HG02943 (cell line): Measurements from ENCODE around the gene WFDC6.
"Not testable (repeated sequence)": the region's sequence is repeated elsewhere in the genome, so short reads cannot be mapped to it uniquely, and the experiment has no call there.

Experiments
- ATAC-seq: cut with Tn5 transposase; IDR thresholded peaks from one replicate; pipeline ENCODE4 v1.9.1; 2021; ENCODE audit warnings: mild to moderate bottlenecking, low read depth, moderate library complexity; ENCODE audit not compliant: unreplicated experiment

Gene WFDC6

DNA sequence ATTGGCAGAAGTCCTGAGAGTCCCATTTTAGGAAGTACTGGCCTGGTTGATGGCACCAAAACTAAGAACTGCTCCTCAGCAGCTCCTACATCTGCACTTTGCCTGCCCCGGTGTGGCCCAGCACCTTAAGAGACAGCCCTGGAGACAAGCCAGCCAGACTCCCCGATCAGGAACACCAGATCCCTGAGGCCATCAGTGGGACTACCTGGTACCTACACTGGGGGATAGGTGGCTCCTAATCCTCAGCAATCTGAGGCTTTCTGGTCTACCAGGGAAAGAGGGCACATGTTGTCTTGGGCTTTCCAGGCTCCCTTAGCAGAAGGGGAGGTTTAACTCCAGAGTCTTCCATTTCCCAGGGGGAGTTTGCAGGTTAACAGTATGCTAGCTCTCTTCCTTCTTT lies at the start of gene WFDC6:
TSS of gene WFDC6 (minus strand) at position 101 of the 400 bp plus-strand sequence. CDS start at position 26, 75 bp downstream.
- no peak for ATAC-seq

DNA sequence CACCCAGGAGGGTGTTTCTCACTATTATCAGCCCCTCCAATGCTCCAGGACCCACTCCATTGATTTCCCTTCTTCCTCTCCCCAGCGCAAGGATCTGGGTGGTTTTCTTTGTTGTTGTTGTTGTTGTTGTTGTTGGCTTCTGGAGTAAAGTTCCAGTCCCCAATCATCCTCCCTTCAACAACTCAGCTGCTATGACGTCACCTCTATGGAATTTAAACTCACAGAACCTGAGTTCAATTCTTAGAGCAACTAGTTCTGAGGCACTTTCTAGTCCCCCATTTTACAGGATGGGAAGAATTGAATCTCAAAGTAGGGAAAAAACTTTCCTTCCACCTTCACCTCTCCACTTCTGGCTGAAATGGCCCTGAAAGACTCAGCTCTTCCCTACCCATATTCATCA lies 49.5 kb upstream of the WFDC6 start:
- no peak for ATAC-seq

DNA sequence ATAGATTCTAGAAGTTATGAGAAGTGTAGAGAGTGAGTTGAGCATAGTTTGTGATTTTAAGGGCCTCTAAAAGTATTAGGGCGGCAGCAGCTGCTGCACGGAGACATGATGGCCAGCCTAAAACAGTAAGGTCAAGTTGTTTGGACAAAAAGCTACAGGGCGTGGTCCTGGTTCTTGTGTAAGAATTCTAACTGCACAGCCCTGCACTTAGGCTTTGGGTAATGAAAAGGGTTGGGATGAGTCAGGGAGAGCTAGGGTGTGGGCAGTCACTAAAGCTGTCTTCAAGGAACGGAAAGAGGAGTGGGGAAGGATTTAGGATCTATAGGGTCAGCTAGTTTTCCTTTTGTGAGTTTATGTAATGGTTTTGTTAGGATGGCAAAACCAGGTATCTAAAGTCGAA lies 46.7 kb upstream of the WFDC6 start:
- ATAC-seq, result not testable (repeated sequence)

DNA sequence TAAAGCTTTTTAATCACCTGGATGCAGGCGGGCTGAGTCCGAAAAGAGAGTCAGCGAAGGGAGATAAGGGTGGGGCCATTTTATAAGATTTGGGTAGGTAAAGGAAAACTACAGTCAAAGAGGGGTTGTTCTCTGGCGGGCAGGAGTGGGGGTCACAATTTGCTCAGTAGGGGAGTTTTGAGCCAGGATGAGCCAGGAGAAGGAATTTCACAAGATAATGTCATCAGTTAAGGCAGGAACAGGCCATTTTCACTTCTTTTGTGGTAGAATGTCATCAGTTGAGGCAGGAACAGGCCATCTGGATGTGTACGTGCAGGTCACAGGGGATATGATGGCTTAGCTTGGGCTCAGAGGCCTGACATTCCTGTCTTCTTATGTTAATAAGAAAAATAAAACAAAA lies 45.0 kb upstream of the WFDC6 start:
- not testable (repeated sequence) for ATAC-seq

DNA sequence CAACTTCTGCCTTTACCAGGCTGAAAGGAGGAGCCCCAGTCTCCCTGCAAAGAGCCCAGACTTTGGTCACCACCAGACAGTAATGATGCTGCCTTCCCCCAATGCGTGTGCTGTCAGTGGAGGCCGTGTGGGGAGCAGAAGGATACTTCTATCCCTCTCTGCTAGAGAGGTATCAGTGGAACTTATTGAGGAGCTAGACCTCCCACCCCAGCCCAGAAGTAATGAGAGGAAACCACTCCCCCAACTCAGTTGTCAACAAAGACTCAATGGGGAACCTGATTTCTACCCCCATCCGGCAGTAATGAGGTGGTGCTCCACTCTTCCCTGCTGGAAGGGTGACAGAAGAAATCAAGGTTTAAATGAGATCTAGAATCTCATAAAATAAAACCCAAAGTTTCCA lies 44.2 kb upstream of the WFDC6 start:
- no peak for ATAC-seq

DNA sequence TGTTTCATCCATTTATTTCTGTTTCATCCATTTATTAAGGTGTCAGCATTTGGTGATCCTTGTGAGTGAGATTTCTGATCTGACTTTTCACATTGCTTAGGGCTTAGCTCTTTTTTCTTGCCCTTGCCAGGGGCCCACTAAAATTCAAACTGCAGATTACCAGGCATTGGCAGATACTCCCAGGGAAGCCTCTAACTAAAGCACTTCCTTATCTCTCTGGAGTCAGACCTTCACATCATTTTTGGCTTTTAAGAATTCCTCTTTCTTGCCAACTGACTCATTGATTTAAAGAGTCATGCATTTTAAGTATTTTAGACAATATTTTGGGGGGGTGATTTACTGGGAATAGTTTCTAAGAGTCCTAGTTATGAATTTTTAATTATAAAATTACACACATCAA lies 42.4 kb upstream of the WFDC6 start:
- no peak for ATAC-seq

DNA sequence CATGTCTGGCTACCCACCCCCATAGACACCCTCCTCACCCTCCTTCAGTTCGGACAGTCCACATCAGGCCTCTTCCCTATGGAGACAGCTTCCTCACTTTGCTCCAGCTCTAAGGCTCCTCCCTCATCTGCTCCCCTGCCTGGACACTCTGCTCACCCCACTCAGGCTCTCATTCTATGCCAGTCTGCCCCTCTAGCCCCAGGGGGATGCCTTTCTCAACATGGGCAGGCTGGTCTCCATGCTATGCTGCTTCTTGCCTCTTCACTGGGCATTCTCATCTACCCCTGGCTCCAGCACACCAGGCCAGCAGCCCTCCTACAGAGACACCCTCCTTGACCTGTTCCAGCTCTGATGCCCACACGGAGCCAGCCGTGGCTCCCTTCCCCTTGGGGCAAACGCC lies 39.9 kb upstream of the WFDC6 start, which contains the start of gene WFDC8:
TSS of gene WFDC8 (minus strand) at position 101 of the 400 bp plus-strand sequence. CDS start at position 64, 37 bp downstream.
- no peak for ATAC-seq

DNA sequence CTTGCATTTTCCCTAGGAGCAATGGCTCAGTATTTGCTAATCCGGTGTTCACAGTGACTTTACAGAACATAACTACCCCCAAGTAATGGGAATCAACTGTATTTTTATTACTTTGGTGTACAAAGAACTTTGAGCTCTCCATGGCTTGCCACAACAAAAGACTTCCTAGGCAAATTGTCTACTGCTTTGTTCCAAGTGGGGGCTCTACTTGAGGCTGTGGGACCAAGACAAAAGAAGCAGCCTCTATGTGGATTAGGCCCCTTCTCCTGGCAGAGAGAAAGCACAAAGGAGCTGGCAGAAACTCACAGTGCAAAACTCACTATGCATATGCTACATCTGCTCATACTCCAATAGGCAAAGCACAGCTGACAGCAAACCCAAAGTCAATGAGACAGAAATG lies 38.9 kb upstream of the WFDC6 start:
- ATAC-seq, result no peak

DNA sequence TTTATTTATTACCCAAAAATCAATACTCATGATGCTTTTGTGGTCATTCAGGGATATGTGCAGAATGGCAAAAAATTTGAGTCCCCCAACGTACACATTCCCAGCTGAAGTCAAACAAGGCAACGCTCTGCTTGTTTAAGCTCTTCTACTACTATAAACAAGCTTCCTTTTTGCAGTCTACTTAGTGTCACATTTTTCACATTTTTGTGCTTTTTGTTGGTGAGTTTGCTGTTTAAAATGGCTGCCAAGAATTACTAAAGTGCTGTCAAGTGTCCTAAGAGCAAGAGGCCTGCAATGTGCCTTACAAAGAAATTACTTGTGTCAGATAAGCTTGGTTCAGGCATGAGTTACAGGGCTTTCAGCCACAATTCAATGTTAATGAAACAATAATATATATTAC lies 37.7 kb upstream of the WFDC6 start:
- ATAC-seq, result no peak

DNA sequence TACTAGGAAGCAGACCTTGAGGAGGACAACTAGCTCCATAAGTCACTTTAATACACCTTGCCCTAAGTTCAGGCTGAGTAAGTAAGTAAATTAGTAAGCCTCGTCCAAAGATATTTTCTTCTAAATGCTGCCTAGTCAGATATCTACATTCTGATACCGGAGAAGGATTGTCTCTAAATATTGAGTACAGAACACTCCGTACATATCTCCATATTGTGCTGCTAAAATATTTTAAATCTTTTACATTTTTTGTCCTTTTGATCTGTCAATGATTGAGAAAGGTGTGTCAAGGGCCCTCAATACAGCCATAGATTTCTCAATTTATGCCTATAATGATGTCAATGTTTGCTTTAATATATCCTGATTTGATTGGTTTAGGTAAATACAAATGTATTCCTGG lies 36.6 kb upstream of the WFDC6 start:
- no peak for ATAC-seq

DNA sequence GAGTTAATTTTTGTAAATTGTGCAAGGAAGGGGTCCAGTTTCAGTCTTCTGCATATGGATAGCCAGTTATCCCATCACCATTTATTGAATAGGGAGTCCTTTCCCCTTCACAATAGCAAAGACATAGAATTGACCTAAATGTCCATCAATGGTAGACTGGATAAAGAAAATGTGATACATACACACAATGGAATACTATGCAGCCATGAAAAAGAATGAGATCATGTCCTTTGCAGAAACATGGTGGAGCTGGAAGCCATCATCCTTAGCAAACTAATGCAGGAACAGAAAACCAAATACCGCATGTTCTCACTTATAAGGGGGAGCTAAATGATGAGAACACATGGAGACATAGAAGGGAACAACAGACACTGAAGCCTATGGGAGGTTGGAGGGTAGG lies 30.4 kb upstream of the WFDC6 start:
- not testable (repeated sequence) for ATAC-seq

DNA sequence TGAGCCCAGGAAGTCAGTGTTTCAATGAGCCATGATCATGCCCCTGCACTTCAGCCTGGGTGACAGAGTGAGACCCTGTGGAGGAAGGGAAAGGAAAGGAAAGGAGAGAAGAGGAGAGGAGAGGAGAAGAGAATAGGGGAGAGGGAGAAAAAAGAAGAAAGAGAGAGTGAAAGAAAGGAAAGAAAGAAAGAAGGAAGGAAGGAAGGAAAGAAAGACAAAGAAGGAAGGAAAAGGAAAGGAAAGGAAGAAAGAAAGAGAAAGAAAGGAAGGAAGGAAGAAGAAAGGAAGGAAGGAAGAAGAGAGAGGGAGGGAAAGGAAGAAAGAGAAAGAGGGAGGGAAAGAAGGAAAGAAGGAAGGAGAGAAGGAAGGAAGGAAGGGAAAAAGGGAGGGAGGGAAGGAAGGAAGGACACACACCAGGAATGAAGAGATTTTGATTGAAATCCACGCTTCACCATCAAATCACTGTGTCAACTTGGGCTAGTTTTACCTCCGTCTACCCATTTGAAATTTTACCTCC lies 25.5 kb upstream of the WFDC6 start:
- ATAC-seq, result no peak

DNA sequence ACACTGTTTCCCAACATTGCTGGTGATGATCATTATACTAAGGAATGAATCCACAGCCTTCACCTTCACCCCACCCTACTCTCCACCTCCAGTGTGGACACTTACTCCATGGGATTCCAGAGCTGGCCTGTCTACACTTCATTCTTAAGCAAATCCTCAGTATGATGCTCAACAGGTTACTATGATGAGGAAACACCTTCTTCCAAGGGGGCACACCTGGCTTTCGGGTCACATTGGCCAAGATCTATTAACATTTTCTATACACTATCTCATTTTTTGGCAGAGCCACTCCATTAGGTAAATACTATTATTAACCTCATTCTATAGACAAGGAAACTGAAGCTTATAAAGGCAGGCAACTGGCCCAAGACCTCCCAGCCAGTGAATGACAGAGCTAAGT lies 15.9 kb upstream of the WFDC6 start:
- no peak for ATAC-seq

DNA sequence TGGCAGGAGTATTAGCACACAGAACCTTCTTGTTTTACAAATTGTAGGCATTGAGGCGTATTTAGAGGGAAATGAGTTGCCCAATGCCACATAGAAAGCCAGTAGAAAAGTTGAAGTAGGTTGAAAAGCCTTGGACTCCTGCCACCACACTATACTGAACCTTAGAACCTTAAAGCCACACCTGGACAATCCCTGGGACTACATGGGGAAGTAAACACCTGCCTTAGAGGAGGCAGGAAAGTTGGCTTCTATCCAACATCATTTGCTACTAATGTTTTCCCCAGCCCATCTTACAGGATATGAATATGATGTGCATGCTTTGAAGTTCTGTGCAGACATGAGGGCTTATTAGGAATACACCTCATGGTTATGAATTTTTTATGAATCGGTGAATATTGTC lies 13.2 kb upstream of the WFDC6 start:
- no peak for ATAC-seq

DNA sequence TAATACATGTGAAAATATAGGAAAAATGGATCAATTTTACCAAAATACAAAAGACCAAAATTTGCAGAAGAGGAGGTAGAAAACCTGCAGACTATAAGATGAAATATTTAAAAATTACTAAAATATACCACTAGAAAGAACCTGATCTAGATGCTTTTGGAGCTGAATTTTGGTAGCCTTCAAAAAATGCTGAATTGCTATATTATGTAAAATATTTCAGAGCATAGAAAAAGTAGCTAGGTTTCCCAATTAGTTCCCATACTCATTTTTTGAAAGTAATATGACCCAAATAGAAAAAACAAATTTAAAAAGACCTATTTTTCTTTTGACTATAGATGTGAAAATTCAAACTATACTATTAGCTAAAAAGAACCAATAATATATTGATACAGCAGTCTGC lies 11.5 kb upstream of the WFDC6 start:
- no peak for ATAC-seq

DNA sequence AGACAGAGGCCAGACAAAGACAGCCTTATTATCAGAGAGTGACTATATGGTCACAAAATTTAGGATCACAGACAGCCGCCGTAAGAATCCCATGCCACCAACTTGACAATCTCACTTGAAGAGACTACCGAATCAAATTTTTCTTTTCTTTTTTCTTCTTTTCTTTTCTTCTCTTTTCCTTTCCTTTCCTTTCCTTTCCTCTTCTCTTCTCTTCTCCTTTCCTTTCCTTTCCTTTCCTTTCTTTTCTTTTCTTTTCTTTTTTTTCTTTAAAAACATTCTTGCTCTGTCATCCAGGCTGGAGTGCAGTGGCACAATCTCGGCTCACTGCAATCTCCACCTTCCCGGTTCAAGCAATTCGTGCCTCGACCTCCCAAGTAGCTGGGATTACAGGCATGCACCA lies 9.1 kb upstream of the WFDC6 start:
- ATAC-seq, result no peak

DNA sequence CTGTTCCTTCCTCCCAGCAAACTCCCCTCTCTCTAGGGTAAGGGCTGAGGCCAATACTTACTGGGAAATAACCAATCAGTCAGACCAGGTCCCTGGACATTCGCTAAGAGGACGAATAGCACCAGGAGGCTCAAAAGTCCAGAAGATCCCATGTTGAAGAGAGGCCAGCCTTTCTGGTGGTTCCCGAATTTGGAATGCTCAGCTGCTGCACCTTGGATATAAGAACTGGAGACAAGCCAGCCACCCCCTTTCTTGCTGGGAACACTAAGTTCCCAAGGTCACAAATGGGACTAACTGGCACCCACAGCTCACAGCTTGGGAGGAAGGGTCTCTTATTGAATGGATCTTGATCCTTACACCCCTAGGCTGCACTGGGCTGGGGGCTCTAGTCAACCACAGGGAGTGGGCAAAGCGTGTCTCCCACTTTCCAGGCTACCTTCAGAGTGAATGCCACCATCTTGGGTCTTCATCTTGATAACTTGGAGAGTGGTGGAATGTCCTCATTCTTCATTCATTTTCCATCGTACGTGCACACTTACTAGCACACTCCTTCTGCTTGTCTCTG lies 8.0 kb upstream of the WFDC6 start, which contains the start of gene EPPIN:
TSS of gene EPPIN (minus strand) at position 196 of the 565 bp plus-strand sequence. CDS start at position 152, 44 bp downstream.
- no peak for ATAC-seq

DNA sequence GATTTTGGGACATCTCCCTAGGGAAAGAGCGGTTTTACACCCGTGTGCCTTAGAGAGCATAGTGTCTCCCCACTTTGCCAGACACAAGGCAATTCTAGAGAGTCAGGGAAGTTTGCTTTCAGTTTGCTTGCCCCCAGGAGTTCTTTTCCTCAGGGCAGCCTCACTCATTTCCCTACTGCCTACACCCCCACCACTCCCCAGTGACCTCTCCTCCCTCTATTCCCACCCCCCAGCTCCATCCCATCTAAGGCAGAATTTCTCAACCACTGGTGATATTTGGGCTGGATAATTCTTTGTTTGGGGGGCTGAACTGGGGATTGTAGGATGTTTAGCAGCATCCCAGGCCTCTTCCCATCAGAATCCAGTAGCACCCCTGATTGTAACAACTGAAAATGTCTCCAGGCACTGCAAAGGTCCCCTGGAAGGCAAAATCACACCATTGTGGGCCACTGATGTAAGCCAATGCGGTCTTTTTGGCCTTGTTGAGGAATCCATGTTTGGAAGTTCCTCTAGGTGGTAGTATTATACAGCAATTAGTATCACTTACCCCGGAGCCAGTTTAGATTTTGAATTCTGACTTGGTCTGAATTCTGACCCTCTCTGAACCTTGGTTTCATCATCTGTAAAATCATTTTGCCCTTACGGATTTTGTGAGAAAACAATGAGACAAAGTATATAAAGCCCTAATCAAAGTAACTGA lies 6.6 kb upstream of the WFDC6 start:
- ATAC-seq, result no peak

DNA sequence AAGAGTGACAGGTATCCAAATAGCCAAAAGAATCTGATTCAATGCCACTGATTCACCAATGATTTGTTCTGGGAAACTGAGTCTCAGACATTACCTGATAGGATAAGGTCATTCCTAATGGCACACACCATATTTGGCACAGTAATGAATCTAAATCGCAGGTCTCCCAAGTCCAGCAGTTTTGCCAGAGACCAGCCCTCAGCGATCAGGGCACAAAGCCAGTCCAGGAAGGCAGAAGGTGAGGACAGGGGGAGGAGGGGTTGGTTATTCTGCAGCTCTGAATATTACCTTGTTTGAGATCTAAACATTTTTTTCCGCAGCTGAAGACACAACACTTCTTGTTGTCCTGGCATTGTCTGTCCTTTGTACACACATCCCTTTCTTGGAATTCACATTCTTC lies 6.1 kb upstream of the WFDC6 start:
- ATAC-seq, result no peak

DNA sequence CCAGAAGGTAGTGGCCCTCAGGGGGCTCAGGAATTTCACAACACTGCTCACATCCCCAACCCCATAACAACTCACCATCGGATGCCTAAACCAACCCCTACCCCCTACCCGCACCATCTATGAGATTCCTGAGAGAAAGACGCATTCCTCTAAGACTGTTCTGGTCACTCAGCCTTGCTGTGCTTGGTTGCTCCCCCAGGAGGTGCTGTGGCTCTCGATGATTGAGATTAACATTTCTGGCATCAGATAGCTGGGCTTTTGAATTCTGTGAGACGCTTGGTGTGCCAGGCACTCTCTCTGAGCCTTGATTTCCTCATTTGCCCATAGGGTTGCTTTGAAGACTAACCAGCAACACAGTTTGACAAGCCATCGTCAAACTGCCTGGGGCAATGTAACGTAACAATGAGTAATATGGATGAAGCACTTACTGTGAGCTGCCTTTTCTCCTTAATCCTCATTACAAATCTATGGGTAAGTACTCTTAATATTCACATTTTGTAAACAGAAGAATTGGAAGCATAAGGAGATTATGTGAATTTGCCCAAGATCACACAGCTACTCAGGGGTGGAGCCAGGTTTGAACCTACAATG lies 978 bp downstream of the WFDC6 start:
- ATAC-seq, result no peak

DNA sequence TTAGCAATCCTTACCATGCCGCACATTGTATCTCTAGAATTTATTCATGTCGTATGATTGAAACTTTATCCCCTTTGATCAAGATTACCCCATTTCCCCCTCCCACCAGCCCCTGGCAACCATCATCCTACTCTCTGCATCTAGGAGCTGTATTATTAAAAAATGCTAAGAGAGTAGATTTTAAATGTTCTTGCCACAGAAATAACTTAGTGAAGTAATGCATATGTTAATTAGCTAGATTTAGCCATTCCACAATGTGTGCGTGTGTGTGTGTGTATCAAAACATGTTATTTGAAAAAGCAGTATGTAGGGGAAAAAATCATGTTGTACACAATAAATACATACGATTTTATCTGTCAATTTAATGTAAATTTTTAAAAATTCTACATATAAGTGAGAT lies 12.0 kb downstream of the WFDC6 start:
- ATAC-seq, result no peak

DNA sequence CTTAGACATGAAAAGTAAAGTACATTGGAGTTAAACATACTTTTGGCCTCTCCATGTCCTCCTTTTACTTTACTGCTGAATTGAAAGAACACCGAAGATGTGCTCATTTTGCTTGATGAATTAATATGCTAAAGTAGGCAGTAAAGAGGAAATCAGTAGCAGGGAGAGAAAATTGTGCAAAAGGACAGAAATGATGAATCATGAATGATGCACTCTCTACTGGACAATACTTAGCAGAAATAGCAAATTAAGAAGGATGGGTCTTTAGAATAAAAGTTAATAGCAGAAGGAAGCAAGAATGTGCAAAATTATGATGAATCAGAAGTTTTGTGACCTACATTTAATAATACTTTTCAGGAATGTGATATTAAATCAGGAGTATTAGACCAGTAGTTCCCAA lies 15.5 kb downstream of the WFDC6 start:
- ATAC-seq, result no peak
